Measurements from ENCODE around the gene JAZF1. TPM values are rescaled to one million over a fixed set of nuclear protein-coding genes. Genes with fewer than 3 reads are reported as not detected.
"Not testable (repeated sequence)": the region's sequence is repeated elsewhere in the genome, so short reads cannot be mapped to it uniquely, and the experiment has no call there.

JAZF1 gene
- total RNA-seq, 1 donor from 2014 or later, result 36.1 TPM

DNA sequence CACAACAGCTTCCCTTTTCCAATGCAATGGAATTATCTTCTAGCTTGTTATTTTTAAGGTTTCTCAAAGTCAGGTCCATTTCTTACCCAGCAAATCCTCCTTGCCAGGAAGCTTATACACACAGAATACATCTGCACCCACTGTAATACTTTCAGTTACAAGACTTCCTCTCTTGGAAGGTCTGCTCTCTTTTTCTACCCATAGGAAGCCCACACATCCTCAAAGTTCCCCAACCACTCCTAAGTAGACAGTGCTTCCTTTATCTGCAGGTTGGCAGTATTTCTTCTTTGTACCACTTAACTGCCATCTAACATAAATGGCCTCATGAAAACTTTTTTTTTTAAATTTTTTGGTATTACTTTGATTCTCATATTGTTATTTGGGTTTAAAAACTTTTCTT, 285.0 kb downstream of the JAZF1 start:
- H3K4me3 ChIP-seq, result no peak overlapping the region
- TF ChIP-seq, protein P1, sequence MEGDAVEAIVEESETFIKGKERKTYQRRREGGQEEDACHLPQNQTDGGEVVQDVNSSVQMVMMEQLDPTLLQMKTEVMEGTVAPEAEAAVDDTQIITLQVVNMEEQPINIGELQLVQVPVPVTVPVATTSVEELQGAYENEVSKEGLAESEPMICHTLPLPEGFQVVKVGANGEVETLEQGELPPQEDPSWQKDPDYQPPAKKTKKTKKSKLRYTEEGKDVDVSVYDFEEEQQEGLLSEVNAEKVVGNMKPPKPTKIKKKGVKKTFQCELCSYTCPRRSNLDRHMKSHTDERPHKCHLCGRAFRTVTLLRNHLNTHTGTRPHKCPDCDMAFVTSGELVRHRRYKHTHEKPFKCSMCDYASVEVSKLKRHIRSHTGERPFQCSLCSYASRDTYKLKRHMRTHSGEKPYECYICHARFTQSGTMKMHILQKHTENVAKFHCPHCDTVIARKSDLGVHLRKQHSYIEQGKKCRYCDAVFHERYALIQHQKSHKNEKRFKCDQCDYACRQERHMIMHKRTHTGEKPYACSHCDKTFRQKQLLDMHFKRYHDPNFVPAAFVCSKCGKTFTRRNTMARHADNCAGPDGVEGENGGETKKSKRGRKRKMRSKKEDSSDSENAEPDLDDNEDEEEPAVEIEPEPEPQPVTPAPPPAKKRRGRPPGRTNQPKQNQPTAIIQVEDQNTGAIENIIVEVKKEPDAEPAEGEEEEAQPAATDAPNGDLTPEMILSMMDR (IDR thresholded peaks at IDR 0.05), result no peak
- no peak for TF ChIP-seq POLR2A (IDR thresholded peaks at IDR 0.05)
- TF ChIP-seq POLR2AphosphoS5 (IDR thresholded peaks at IDR 0.05; ENCODE audit: insufficient read depth in 1 of 2, low read depth in 1 of 2), result no peak
- H3K4me1 ChIP-seq, result peaks cover 14% of the 10 kb centered on the region
- no peaks in the 10 kb centered on the region for H3K36me3 ChIP-seq
- H3K9me3 ChIP-seq, result no peaks in the 10 kb centered on the region
- intact Hi-C loops (cut with DNase I), result no loop called here
- no peaks in the 10 kb centered on the region for H3K27me3 ChIP-seq
- no peak for DNase-seq (ENCODE audit: extremely low spot score in 2 of 2)
- H3K27ac ChIP-seq, result no peak overlapping the region

GRCh38 chr7:27890205-27890849, 290.3 kb downstream of the JAZF1 start:
- Histone ChIP-seq H3K36me3 (no peaks in the 10 kb centered on the region), H3K4me1 (no peaks in the 10 kb centered on the region), H3K27ac (no peak overlapping the region), H3K4me3 (no peak overlapping the region), H3K9me3 (no peaks in the 10 kb centered on the region), H3K27me3 (no peaks in the 10 kb centered on the region)
- DNase-seq (ENCODE audit: extremely low spot score in 2 of 2), result no peak
- intact Hi-C loops (cut with DNase I), result no loop called here
- TF ChIP-seq POLR2AphosphoS5 (IDR thresholded peaks at IDR 0.05; ENCODE audit: insufficient read depth in 1 of 2, low read depth in 1 of 2) (no peak), POLR2A (IDR thresholded peaks at IDR 0.05) (no peak)
- TF ChIP-seq, protein P1 (IDR thresholded peaks at IDR 0.05), result no peak

DNA sequence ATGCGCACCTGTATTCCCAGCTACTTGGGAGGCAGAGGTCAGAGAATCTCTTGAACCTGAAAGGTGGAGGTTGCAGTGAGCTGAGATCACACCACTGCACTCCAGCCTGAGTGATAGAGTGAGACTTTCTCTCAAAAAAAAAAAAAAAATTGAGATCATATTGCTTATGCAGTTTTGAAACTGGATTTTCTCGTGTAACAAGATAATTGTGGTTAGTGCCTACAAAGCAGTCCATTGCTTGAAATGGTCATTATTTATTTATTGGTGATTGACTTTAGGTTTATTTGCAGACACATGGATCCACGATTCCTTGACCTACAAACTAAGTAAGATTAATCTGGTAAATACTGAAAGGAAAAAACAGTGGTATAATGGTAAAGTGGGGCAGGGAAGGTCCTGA, 290.8 kb downstream of the JAZF1 start:
- TF ChIP-seq POLR2AphosphoS5 (IDR thresholded peaks at IDR 0.05; ENCODE audit: insufficient read depth in 1 of 2, low read depth in 1 of 2) (no peak), POLR2A (IDR thresholded peaks at IDR 0.05) (no peak)
- TF ChIP-seq, protein P1 (IDR thresholded peaks at IDR 0.05), result no peak
- Histone ChIP-seq H3K27ac (no peak overlapping the region), H3K4me1 (no peaks in the 10 kb centered on the region), H3K36me3 (no peaks in the 10 kb centered on the region), H3K9me3 (no peaks in the 10 kb centered on the region), H3K27me3 (no peaks in the 10 kb centered on the region), H3K4me3 (no peak overlapping the region)
- no peak for DNase-seq (ENCODE audit: extremely low spot score in 2 of 2)
- intact Hi-C loops (cut with DNase I), result no loop called here

DNA sequence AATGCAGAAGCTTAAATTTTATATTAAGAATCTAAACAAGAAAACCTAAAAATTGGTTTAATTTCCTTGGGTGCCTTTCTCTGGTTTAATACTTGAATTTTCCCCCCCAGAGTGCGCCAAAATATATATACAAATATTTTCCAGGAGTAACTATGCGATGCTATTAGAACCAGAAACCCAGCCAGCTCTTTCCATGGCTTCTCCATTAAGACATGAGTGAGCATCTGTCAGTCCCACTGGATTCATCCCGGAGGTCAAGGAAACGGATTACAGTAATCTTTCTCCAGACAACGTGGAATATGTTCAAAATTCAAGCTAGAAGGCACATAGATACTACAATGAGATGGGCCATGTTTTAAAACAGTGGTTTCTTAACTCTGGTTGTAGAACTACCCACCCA, 291.9 kb downstream of the JAZF1 start:
- H3K27ac ChIP-seq, result no peak overlapping the region
- H3K4me3 ChIP-seq, result no peak overlapping the region
- no peak for DNase-seq (ENCODE audit: extremely low spot score in 2 of 2)
- H3K9me3 ChIP-seq, result no peaks in the 10 kb centered on the region
- intact Hi-C loops (cut with DNase I), result no loop called here
- TF ChIP-seq, protein P1 (IDR thresholded peaks at IDR 0.05), result no peak
- TF ChIP-seq POLR2A (IDR thresholded peaks at IDR 0.05) (no peak), POLR2AphosphoS5 (IDR thresholded peaks at IDR 0.05; ENCODE audit: insufficient read depth in 1 of 2, low read depth in 1 of 2) (no peak)
- H3K36me3 ChIP-seq, result no peaks in the 10 kb centered on the region
- H3K4me1 ChIP-seq, result no peaks in the 10 kb centered on the region
- H3K27me3 ChIP-seq, result no peaks in the 10 kb centered on the region

DNA sequence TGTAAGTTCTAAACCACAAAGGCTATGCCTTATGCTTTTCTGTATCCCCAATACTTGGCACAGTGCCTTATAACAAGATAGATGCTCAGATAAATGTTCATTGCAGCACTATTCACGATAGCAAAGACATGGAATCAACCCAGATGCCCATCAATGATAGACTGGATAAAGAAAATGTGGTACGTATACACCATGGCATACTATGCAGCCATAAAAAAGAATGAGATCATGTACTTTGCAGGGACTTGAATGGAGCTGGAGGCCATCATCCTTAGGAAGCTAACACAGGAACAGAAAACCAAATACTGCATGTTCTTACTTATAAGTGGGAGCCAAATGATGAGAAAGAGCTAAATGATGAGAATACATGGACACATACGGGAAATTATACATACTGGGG, 293.9 kb downstream of the JAZF1 start:
- H3K27ac ChIP-seq; H3K27me3 ChIP-seq; H3K4me1 ChIP-seq; H3K4me3 ChIP-seq; DNase-seq (ENCODE audit: extremely low spot score in 2 of 2); H3K36me3 ChIP-seq; intact Hi-C loops (cut with DNase I); H3K9me3 ChIP-seq: not testable (repeated sequence)
